HPDE6-E6E7 (cell line): ENCODE measurements around the gene ELAVL3.
"Not testable (repeated sequence)": the region's sequence is repeated elsewhere in the genome, so short reads cannot be mapped to it uniquely, and the experiment has no call there.

Experiments used
- DNase-seq: peaks from one replicate; pipeline ENCODE4 v3.0.0; 2011; ENCODE audit warnings: missing footprints; ENCODE audit errors: extremely low spot score

Gene ELAVL3

GRCh38 chr19:11435833-11436313, 45.0 kb downstream of the ELAVL3 start:
- no peak for DNase-seq

- peak; percentile 99 for DNase-seq
Observed at GRCh38 chr19:11435057-11435832, 45.6 kb downstream of the ELAVL3 start, which contains the start of the genes ODAD3 and PRKCSH. ODAD3 (minus strand) TSS chr19:11435121; CDS start chr19:11435016, 105 bp downstream. PRKCSH (plus strand) TSS chr19:11435635; CDS start chr19:11436118, 483 bp downstream.

GRCh38 chr19:11434703-11435056, 46.2 kb downstream of the ELAVL3 start:
- no peak for DNase-seq

- not testable (repeated sequence) for DNase-seq
Observed at GRCh38 chr19:11433526-11433925, 47.3 kb downstream of the ELAVL3 start.

- no peak for DNase-seq
Observed at GRCh38 chr19:11426656-11427055, 54.2 kb downstream of the ELAVL3 start.

- no peak for DNase-seq
Observed at GRCh38 chr19:11425719-11426457, 55.0 kb downstream of the ELAVL3 start.

GRCh38 chr19:11423791-11424181, 57.1 kb downstream of the ELAVL3 start:
- DNase-seq: no peak

GRCh38 chr19:11423164-11423790, 57.6 kb downstream of the ELAVL3 start:
- DNase-seq: no peak

- peak; percentile 91 for DNase-seq
Observed at GRCh38 chr19:11422163-11423065, 58.4 kb downstream of the ELAVL3 start.

- DNase-seq: no peak
Observed at GRCh38 chr19:11421371-11422098, 59.3 kb downstream of the ELAVL3 start.

GRCh38 chr19:11420429-11421370, 60.1 kb downstream of the ELAVL3 start:
- DNase-seq: no peak

- no peak for DNase-seq
Observed at GRCh38 chr19:11418549-11419506, 62.0 kb downstream of the ELAVL3 start, which contains the start of gene RGL3. RGL3 (minus strand) TSS chr19:11419314; CDS start chr19:11419278, 36 bp downstream.

- DNase-seq: no peak
Observed at GRCh38 chr19:11418094-11418548, 62.7 kb downstream of the ELAVL3 start.

GRCh38 chr19:11416346-11417052, 64.3 kb downstream of the ELAVL3 start:
- DNase-seq: no peak

GRCh38 chr19:11414544-11414943, 66.3 kb downstream of the ELAVL3 start:
- no peak for DNase-seq

GRCh38 chr19:11410682-11411081, 70.2 kb downstream of the ELAVL3 start:
- DNase-seq: no peak

- no peak for DNase-seq
Observed at GRCh38 chr19:11408591-11408990, 72.3 kb downstream of the ELAVL3 start.
